GM06990 (cell line): ENCODE data around the gene CREB3L1.

Source experiments
- DNase-seq: peaks from one replicate; pipeline ENCODE4 v3.0.0-alpha.2; 2011; ENCODE audit not compliant: insufficient read length; ENCODE audit errors: extremely low read depth
- H3K27me3 ChIP-seq: replicated peaks from 2 replicates; pipeline ENCODE4 v1.6.0; 2011; ENCODE audit warnings: low read length; ENCODE audit not compliant: control insufficient read depth, insufficient read depth
- H3K36me3 ChIP-seq: 2 replicates; pipeline ENCODE4 v1.5.1; 2011; ENCODE audit warnings: low read length; ENCODE audit not compliant: control insufficient read depth, insufficient read depth
- H3K4me3 ChIP-seq: replicated peaks from 2 replicates; pipeline ENCODE4 v1.5.1; 2011; ENCODE audit warnings: low read depth, mild to moderate bottlenecking, control low read depth, low read length
- TF ChIP-seq, protein P1 (sequence below): IDR thresholded peaks from 2 replicates; pipeline ENCODE4 v1.5.1; 2011; ENCODE audit warnings: low read length, control low read depth, mild to moderate bottlenecking, inconsistent platforms; ENCODE audit not compliant: insufficient read depth, poor library complexity, severe bottlenecking

Gene CREB3L1

DNA sequence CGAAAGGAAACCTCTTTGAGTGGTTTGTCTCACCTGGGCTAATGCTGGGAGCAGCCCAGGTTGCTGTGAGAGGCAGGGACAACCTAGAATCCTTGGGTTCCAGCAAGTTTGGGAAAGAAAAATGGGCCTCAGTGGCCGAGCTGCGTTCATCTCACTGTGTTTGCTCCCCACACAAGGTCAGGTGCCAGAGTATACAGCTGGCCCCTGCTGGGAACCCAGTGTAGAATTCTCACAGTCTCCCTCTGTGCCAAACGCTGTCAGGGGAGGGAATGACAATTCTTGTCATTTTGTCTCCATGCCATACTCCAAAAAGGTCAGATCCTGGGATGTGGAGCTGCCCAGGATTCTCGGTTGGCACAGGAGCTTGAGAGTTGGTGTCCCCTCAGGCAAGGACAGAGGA is 74.1 kb downstream of the CREB3L1 start:
- no peaks in the 10 kb centered on the region for H3K27me3 ChIP-seq
- no peak for DNase-seq
- TF ChIP-seq, protein P1, sequence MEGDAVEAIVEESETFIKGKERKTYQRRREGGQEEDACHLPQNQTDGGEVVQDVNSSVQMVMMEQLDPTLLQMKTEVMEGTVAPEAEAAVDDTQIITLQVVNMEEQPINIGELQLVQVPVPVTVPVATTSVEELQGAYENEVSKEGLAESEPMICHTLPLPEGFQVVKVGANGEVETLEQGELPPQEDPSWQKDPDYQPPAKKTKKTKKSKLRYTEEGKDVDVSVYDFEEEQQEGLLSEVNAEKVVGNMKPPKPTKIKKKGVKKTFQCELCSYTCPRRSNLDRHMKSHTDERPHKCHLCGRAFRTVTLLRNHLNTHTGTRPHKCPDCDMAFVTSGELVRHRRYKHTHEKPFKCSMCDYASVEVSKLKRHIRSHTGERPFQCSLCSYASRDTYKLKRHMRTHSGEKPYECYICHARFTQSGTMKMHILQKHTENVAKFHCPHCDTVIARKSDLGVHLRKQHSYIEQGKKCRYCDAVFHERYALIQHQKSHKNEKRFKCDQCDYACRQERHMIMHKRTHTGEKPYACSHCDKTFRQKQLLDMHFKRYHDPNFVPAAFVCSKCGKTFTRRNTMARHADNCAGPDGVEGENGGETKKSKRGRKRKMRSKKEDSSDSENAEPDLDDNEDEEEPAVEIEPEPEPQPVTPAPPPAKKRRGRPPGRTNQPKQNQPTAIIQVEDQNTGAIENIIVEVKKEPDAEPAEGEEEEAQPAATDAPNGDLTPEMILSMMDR: no peak
- H3K4me3 ChIP-seq: no peak overlapping the region
- peaks cover 1% of the 10 kb centered on the region for H3K36me3 ChIP-seq

DNA sequence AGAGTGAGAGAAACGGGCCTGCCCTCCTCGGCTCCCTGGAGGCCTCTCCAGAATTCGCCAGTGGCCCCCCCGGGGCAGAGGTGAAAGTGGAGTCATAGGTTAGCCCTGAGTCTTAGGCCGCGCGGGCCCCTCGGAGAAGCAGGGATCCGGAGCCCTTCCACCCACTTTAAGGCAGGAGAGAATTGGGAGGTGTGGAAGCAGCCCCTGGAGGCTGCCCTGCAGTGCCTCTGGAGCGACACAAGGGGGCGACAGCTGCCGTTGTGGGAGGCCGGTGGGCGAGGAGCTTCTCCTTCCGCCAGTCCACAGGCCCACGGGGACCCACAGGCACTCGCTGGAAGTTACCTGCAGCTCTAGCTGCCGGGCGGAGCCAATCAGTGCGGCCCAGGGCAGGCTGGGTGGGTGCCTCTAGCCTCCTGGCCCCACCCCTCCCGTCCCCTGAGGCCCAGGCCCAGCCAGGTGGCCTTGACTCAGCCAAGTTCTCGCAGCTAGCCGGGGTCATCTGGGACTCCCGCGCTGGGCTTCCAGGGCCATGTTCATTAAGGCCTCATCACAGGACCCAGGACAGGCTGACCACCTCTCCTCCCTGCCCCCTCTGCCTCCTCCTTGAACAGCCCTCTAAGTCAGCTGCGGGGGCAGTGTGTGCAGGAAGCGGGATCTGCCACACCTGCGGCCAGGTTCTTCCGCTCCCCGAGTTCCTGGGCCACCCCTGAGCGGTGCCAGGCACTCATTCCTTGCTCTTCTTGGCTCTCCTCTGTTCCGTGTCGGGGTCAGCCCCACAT is 74.8 kb downstream of the CREB3L1 start:
- Histone ChIP-seq H3K36me3 (peaks cover 1% of the 10 kb centered on the region), H3K4me3 (no peak overlapping the region), H3K27me3 (no peaks in the 10 kb centered on the region)
- DNase-seq: no peak
- TF ChIP-seq, protein P1: peak; percentile 84

GRCh38 chr11:46353698-46354097 is 76.2 kb downstream of the CREB3L1 start:
- TF ChIP-seq, protein P1: no peak
- Histone ChIP-seq H3K4me3 (no peak overlapping the region), H3K27me3 (no peaks in the 10 kb centered on the region), H3K36me3 (peaks cover 1% of the 10 kb centered on the region)
- no peak for DNase-seq

GRCh38 chr11:46356924-46357482 is 79.5 kb downstream of the CREB3L1 start:
- TF ChIP-seq, protein P1: no peak
- Histone ChIP-seq H3K4me3 (no peak overlapping the region), H3K27me3 (no peaks in the 10 kb centered on the region), H3K36me3 (peaks cover 1% of the 10 kb centered on the region)
- no peak for DNase-seq

DNA sequence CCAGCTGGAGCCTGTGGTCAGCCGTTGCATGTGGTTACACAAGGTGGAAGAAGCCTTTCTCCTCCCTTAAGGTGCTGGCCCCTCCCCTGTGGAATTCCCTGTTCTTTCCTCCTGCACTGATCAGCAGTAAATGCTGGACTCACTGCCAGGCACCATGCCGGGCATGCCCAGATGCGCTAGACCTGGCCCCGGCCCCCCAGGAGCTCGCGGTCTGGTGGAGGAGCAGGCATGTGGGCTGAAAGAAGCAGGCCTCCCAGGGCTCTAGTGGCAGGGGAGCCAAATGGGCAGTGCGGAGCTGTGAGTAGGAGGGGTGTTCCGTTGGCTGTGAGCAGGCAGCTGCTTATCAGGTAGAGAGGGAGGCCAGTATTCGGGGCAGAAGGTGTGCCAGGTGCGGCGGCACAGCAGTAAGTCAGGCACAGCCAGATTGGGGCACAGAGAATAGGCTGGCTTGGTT is 80.0 kb downstream of the CREB3L1 start:
- Histone ChIP-seq H3K4me3 (no peak overlapping the region), H3K36me3 (peaks cover 1% of the 10 kb centered on the region), H3K27me3 (no peaks in the 10 kb centered on the region)
- TF ChIP-seq, protein P1: no peak
- DNase-seq: no peak

GRCh38 chr11:46359953-46360352 is 82.5 kb downstream of the CREB3L1 start:
- H3K4me3 ChIP-seq: no peak overlapping the region
- DNase-seq: no peak
- no peaks in the 10 kb centered on the region for H3K27me3 ChIP-seq
- peaks cover 2% of the 10 kb centered on the region for H3K36me3 ChIP-seq
- TF ChIP-seq, protein P1: no peak
